Lung (tissue), 12 donors: ENCODE data around the gene KNCN. TPM values are rescaled to one million over a fixed set of nuclear protein-coding genes. Genes with fewer than 3 reads are reported as not detected.

Experiments used
- ATAC-seq: fragments of 200-7000 bp; cut with Tn5 transposase; one replicate; pipeline ENCODE4 v1.9.1; 2020; ENCODE audit warnings: moderate number of reproducible peaks; ENCODE audit not compliant: insufficient read depth, low FRiP score
- DNase-seq, 3 donors: peaks; one replicate each; pipeline ENCODE4 v3.0.0-alpha.2; 2013 to 2017
- H3K27ac ChIP-seq, 2 donors: one replicate each; pipeline ENCODE4 v1.5.1; 2013; ENCODE audit warnings: mild to moderate bottlenecking in 2 of 2, moderate library complexity in 2 of 2, control low read depth in 1 of 2, inconsistent platforms in 1 of 2, low read depth in 1 of 2, low read length in 1 of 2
- H3K27me3 ChIP-seq, 3 donors: one replicate each; pipeline ENCODE4 v1.5.1; 2013; ENCODE audit warnings: low read length in 2 of 3; ENCODE audit not compliant: control insufficient read depth in 3 of 3, insufficient read depth in 3 of 3
- H3K36me3 ChIP-seq, 4 donors: one replicate each; pipeline ENCODE4 v1.5.1; 2013; ENCODE audit warnings: low read length in 4 of 4, mild to moderate bottlenecking in 1 of 4, moderate library complexity in 1 of 4; ENCODE audit not compliant: control insufficient read depth in 4 of 4, insufficient read depth in 4 of 4
- H3K4me1 ChIP-seq, 5 donors: one replicate each; pipeline ENCODE4 v1.5.1; 2013; ENCODE audit warnings: low read length in 5 of 5, mild to moderate bottlenecking in 2 of 5, moderate library complexity in 1 of 5; ENCODE audit not compliant: control insufficient read depth in 5 of 5, insufficient read depth in 5 of 5
- H3K4me3 ChIP-seq: one replicate; pipeline ENCODE4 v1.5.1; 2013; ENCODE audit warnings: mild to moderate bottlenecking, control low read depth, moderate library complexity
- H3K9ac ChIP-seq, 2 donors: one replicate each; pipeline ENCODE4 v1.5.1; 2013; ENCODE audit warnings: low read length in 2 of 2, control low read depth in 1 of 2; ENCODE audit not compliant: insufficient read depth in 1 of 2
- H3K9me3 ChIP-seq, 4 donors: one replicate each; pipeline ENCODE4 v1.5.1; 2013; ENCODE audit warnings: low read length in 3 of 4, mild to moderate bottlenecking in 1 of 4, moderate library complexity in 1 of 4; ENCODE audit not compliant: control insufficient read depth in 4 of 4, insufficient read depth in 3 of 4
- CTCF ChIP-seq: IDR thresholded peaks from 2 replicates; pipeline ENCODE4 v1.5.1; 2012; ENCODE audit warnings: mild to moderate bottlenecking; ENCODE audit errors: control extremely low read depth, extremely low read depth
- WGBS, 2 donors: extraction: QIAGEN DNeasy Blood & Tissue Kit; methylation state at CpG; one replicate each; pipeline ENCODE4 v1.1.7; 2013; 5-methylcytosine and 5-hydroxymethylcytosine counted together
- polyA plus RNA-seq, 2 donors: library from polyadenylated mRNA; stranded (reverse); fragments of 200-250 nt; gene quantifications; one replicate each; pipeline ENCODE4 v1.2.1, GENCODE V29; 2013
- total RNA-seq, 2 donors: library from RNA; depleted of rRNA in 1 of 2; stranded (reverse); fragments of >200 nt in 1 of 2; gene quantifications; one replicate each; pipeline ENCODE4 v1.2.1, GENCODE V29; 2014 to 2021
- donor health status: control.
- donor health status: control.
- donor health status: Bipolar disorder and iron deficiency.
- donor health status: healthy.
- donor health status: DM: yes; HTN: yes; CAD: no.

Gene KNCN
- total and polyA plus RNA-seq, 4 donors, result 0.01 to 0.09 TPM; not detected in 2

DNA sequence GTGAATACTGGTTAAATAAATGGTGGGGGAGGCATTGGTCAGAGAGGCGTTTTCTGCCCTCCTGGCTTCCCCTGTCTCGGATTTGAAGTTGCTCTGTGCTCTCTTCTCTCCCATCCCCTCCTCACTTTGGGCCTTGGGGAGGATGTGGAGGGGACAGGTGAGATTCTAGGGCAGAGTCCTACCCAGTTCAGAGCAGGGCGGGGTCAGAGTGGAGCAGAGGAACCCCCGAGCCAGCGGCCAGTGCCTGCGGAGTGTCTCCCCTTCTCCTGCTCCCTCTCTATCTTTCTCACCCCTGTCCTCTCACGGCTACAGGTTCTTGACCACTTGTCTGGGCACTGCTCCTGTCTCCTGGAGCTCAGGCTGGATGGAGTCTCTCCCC, 8.1 kb downstream of the KNCN start:
- Histone ChIP-seq H3K9me3 (peaks cover 0 to 6% (median 0%) of the 10 kb centered on the region in 4 donors), H3K27ac (no peak overlapping the region), H3K36me3 (no peaks in the 10 kb centered on the region), H3K9ac (no peak overlapping the region), H3K27me3 (peaks cover 0 to 42% (median 22%) of the 10 kb centered on the region in 3 donors), H3K4me1 (no peaks in the 10 kb centered on the region), H3K4me3 (no peak overlapping the region)
- ATAC-seq (no peak), DNase-seq (no peak)
- TF ChIP-seq CTCF, result no peak
- 52 to 53% methylated on average over 7 of the region's 7 CpGs for WGBS, 2 donors

DNA sequence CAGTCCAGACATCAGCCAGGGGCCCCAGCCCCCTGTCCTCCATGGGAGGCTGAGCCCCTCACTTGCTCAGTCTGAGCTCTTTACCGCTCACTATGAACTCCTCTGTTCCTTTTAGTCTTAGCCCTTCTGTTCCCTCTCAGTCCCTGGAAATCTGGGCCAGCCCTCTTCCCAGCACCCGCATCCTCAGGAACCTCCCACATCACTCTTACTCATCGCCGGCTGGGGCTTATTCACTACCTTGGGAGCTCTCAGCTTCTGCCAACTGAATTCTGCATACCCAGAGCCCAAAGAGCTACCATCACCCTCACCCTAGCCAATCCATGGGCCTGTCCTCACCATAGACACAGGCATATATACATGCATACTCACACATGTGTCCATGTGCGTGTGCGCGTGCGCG, 11.5 kb downstream of the KNCN start:
- Histone ChIP-seq H3K4me3 (no peak overlapping the region), H3K27ac (no peak overlapping the region), H3K4me1 (no peaks in the 10 kb centered on the region), H3K9me3 (peaks cover 0 to 5% (median 0%) of the 10 kb centered on the region in 4 donors), H3K36me3 (no peaks in the 10 kb centered on the region), H3K27me3 (peaks cover 0 to 38% (median 20%) of the 10 kb centered on the region in 3 donors), H3K9ac (no peak overlapping the region)
- no peak for ATAC-seq
- no peak for TF ChIP-seq CTCF
- no peak for DNase-seq
- 74 to 82% methylated on average over 9 of the region's 9 CpGs for WGBS, 2 donors

DNA sequence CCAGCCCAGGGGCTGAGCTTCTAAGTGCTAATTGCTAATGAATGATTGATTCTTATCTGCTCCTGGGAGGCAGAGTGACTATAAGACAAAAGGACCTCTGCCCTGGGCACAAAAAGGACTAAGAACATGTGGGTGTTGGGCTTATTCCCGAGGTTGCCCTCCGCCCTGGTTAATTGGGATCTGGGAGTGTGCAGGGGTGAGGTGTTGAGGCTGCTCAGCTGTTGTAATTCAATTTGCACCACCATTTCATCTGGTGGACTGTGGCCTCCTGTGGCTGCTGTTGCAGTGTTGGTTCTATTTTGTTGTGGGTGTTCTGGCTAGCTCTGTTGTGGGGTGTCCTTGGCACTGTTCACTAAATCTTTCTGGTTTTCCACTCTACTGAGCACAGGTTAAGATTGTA, 13.3 kb downstream of the KNCN start:
- H3K9me3 ChIP-seq, result no peaks in the 10 kb centered on the region
- H3K27ac ChIP-seq, result no peak overlapping the region
- DNase-seq (no peak), ATAC-seq (no peak)
- H3K4me3 ChIP-seq, result no peak overlapping the region
- no peaks in the 10 kb centered on the region for H3K36me3 ChIP-seq
- peaks cover 0 to 4% (median 0%) of the 10 kb centered on the region in 5 donors for H3K4me1 ChIP-seq
- no peak for TF ChIP-seq CTCF
- 83 to 90% methylated on average over 2 of the region's 2 CpGs for WGBS, 2 donors
- H3K9ac ChIP-seq, result no peak overlapping the region
- H3K27me3 ChIP-seq, result peaks cover 0 to 30% (median 14%) of the 10 kb centered on the region in 3 donors

- Histone ChIP-seq H3K9me3 (no peaks in the 10 kb centered on the region), H3K9ac (no peak overlapping the region), H3K27ac (no peak overlapping the region), H3K4me3 (no peak overlapping the region), H3K4me1 (peaks cover 0 to 4% (median 0%) of the 10 kb centered on the region in 5 donors), H3K27me3 (peaks cover 0 to 26% (median 15%) of the 10 kb centered on the region in 3 donors), H3K36me3 (no peaks in the 10 kb centered on the region)
- ATAC-seq (no peak), DNase-seq (no peak)
- WGBS, 2 donors, result 66 to 81% methylated on average over 2 of the region's 2 CpGs
- TF ChIP-seq CTCF, result no peak
Measured at GRCh38 chr1:46537651-46538050, 13.8 kb downstream of the KNCN start.
